HEK293T (cell line): ENCODE data around the gene PPP1R1A.

Experiments
- CTCF ChIA-PET: fragments of 350-600 bp; formaldehyde crosslinking; extraction: SDS; loops from one replicate; lab custom pipeline; 2021; ENCODE audit warnings: antibody characterized with exemption, inconsistent platforms; lab: Yijun Ruan, JAX
- POLR2A ChIA-PET: fragments of 350-600 bp; formaldehyde crosslinking; extraction: SDS; loops from one replicate; lab custom pipeline; 2020; ENCODE audit warnings: antibody characterized with exemption, inconsistent platforms; lab: Yijun Ruan, JAX
- DNase-seq: peaks from one replicate; pipeline ENCODE4 v3.0.0; 2012; ENCODE audit warnings: mixed read lengths; ENCODE audit errors: extremely low spot score
- ARNT ChIP-seq: fragments of 450-650 bp; IDR thresholded peaks from 2 replicates; pipeline ENCODE4 v1.6.1; 2017; ENCODE audit warnings: mild to moderate bottlenecking
- BHLHE40 ChIP-seq: fragments of 450-650 bp; IDR thresholded peaks from 2 replicates; pipeline ENCODE4 v1.6.1; 2016; ENCODE audit warnings: mild to moderate bottlenecking, moderate library complexity, borderline replicate concordance
- CTBP1 ChIP-seq: fragments of 450-650 bp; IDR thresholded peaks from 2 replicates; pipeline ENCODE4 v1.6.1; 2016; ENCODE audit warnings: borderline replicate concordance
- ELF4 ChIP-seq: fragments of 450-650 bp; IDR thresholded peaks from 2 replicates; pipeline ENCODE4 v1.6.1; 2017; ENCODE audit warnings: antibody characterized with exemption
- FOXA1 ChIP-seq: fragments of 450-650 bp; IDR thresholded peaks from 2 replicates; pipeline ENCODE4 v1.6.1; 2016; ENCODE audit warnings: mild to moderate bottlenecking
- FOXK2 ChIP-seq: fragments of 450-650 bp; IDR thresholded peaks from 2 replicates; pipeline ENCODE4 v1.6.1; 2016; ENCODE audit warnings: mild to moderate bottlenecking
- FOXM1 ChIP-seq: fragments of 450-650 bp; IDR thresholded peaks from 2 replicates; pipeline ENCODE4 v1.6.1; 2017; ENCODE audit warnings: mild to moderate bottlenecking, borderline replicate concordance
- HDGF ChIP-seq: fragments of 450-650 bp; IDR thresholded peaks from 2 replicates; pipeline ENCODE4 v1.6.1; 2017; ENCODE audit warnings: antibody characterized with exemption, borderline replicate concordance
- L3MBTL2 ChIP-seq: fragments of 450-650 bp; conservative IDR thresholded peaks from 2 replicates; pipeline ENCODE4 v1.6.1; 2016; ENCODE audit warnings: mild to moderate bottlenecking
- LEF1 ChIP-seq: fragments of 450-650 bp; IDR thresholded peaks from 2 replicates; pipeline ENCODE4 v1.6.1; 2017; ENCODE audit warnings: mild to moderate bottlenecking, borderline replicate concordance
- NFRKB ChIP-seq: fragments of 450-650 bp; IDR thresholded peaks from 2 replicates; pipeline ENCODE4 v1.6.1; 2016; ENCODE audit warnings: mild to moderate bottlenecking, moderate library complexity
- PKNOX1 ChIP-seq: fragments of 450-650 bp; IDR thresholded peaks from 2 replicates; pipeline ENCODE4 v1.6.1; 2016
- SP1 ChIP-seq: fragments of 450-650 bp; IDR thresholded peaks from 2 replicates; pipeline ENCODE4 v1.6.1; 2017
- SUZ12 ChIP-seq: fragments of 450-650 bp; IDR thresholded peaks from 2 replicates; pipeline ENCODE4 v1.6.1; 2016; ENCODE audit warnings: mild to moderate bottlenecking
- TARDBP ChIP-seq: fragments of 450-650 bp; IDR thresholded peaks from 2 replicates; pipeline ENCODE4 v1.6.1; 2016
- ZNF384 ChIP-seq: fragments of 450-650 bp; IDR thresholded peaks from 2 replicates; pipeline ENCODE4 v1.6.1; 2016

The PPP1R1A gene

GRCh38 chr12:54611715-54612149 lies 23.3 kb upstream of the PPP1R1A start:
- ChIA-PET CTCF (no interaction called here), POLR2A (no interaction called here)
- no peak for DNase-seq
- no peak for TF ChIP-seq CTBP1
- no peak for TF ChIP-seq SUZ12

- CTCF ChIA-PET: interaction anchor here (0.9 kb wide), 1 partner anchor 71 kb away, joined by 3 read pairs; no protein-coding TSS in a partner anchor
- POLR2A ChIA-PET: no interaction called here
- TF ChIP-seq FOXA1 (no peak), ARNT (no peak), NFRKB (no peak), CTBP1 (no peak), FOXM1 (no peak), ELF4 (no peak), BHLHE40 (no peak), HDGF (no peak), SP1 (no peak)
- DNase-seq: no peak
Observed at GRCh38 chr12:54608769-54609168, 20.3 kb upstream of the PPP1R1A start.

GRCh38 chr12:54608156-54608555 lies 19.7 kb upstream of the PPP1R1A start:
- POLR2A ChIA-PET: no interaction called here
- TF ChIP-seq ELF4 (no peak), FOXM1 (no peak), SP1 (no peak), L3MBTL2 (no peak), TARDBP (no peak), ZNF384 (no peak), SUZ12 (no peak), CTBP1 (no peak), LEF1 (no peak), ARNT (no peak), FOXK2 (no peak), BHLHE40 (no peak), HDGF (no peak), PKNOX1 (no peak), NFRKB (no peak), FOXA1 (no peak)
- no peak for DNase-seq
- CTCF ChIA-PET: no interaction called here

GRCh38 chr12:54606556-54606955 lies 18.1 kb upstream of the PPP1R1A start:
- CTCF ChIA-PET: interaction anchor here (0.8 to 1.1 kb wide), 3 partner anchors 27 to 80 kb away, joined by 3 to 4 read pairs (median 3); no protein-coding TSS in a partner anchor
- POLR2A ChIA-PET: no interaction called here
- DNase-seq: no peak
- TF ChIP-seq HDGF (no peak), FOXM1 (no peak), FOXK2 (no peak), ELF4 (no peak), NFRKB (no peak), BHLHE40 (no peak), TARDBP (no peak), PKNOX1 (no peak), SUZ12 (no peak), L3MBTL2 (no peak), CTBP1 (no peak), ZNF384 (no peak)

- ChIA-PET POLR2A (no interaction called here), CTCF (interaction anchor here (0.8 to 1.0 kb wide), 2 partner anchors 26 to 78 kb away, joined by 3 to 4 read pairs; no protein-coding TSS in a partner anchor)
- no peak for TF ChIP-seq SP1
- no peak for TF ChIP-seq CTBP1
- TF ChIP-seq NFRKB: no peak
- no peak for TF ChIP-seq ZNF384
- TF ChIP-seq LEF1: no peak
- no peak for TF ChIP-seq L3MBTL2
- no peak for TF ChIP-seq TARDBP
- no peak for TF ChIP-seq HDGF
- no peak for TF ChIP-seq FOXM1
- no peak for TF ChIP-seq PKNOX1
- no peak for TF ChIP-seq ELF4
- TF ChIP-seq ARNT: no peak
- no peak for TF ChIP-seq FOXA1
- no peak for TF ChIP-seq FOXK2
- TF ChIP-seq BHLHE40: no peak
- DNase-seq: no peak
Observed at GRCh38 chr12:54605138-54605970, 16.9 kb upstream of the PPP1R1A start.

- no peak for DNase-seq
- TF ChIP-seq SP1 (no peak), TARDBP (no peak), FOXK2 (no peak), HDGF (no peak), NFRKB (no peak), FOXM1 (no peak), L3MBTL2 (no peak), CTBP1 (no peak), BHLHE40 (no peak), ARNT (no peak), FOXA1 (no peak)
- POLR2A ChIA-PET: no interaction called here
- CTCF ChIA-PET: interaction anchor here (0.9 kb wide), 1 partner anchor 18 kb away, joined by 3 read pairs; no protein-coding TSS in a partner anchor
Observed at GRCh38 chr12:54604436-54604835, 16.0 kb upstream of the PPP1R1A start.
